ENCODE data around the gene AHCYL2. TPM values are rescaled to one million over a fixed set of nuclear protein-coding genes. Genes with fewer than 3 reads are reported as not detected.

AHCYL2 gene
- total RNA-seq, 1 experiment from 2014 or later: 17.0 TPM

GRCh38 chr7:129385116-129385515, 160.3 kb downstream of the AHCYL2 start:
- H3K4me2 ChIP-seq (ENCODE audit: low read length): no peak overlapping the region
- POLR2A ChIA-PET: no interaction called here
- no peaks in the 10 kb centered on the region for H3K79me2 ChIP-seq (ENCODE audit: insufficient read depth, low read length)
- H3K27me3 ChIP-seq (ENCODE audit: insufficient read depth, low read length): no peaks in the 10 kb centered on the region
- intact Hi-C loops (cut with micrococcal nuclease): no loop called here
- TF ChIP-seq EZH2 (IDR thresholded peaks at IDR 0.05) (no peak), POLR2A (IDR thresholded peaks at IDR 0.05; ENCODE audit: borderline replicate concordance, extremely low read depth, insufficient read depth, insufficient read length) (no peak), REST (IDR thresholded peaks at IDR 0.05; ENCODE audit: low read depth) (no peak), ELF1 (IDR thresholded peaks at IDR 0.05; ENCODE audit: borderline replicate concordance, low read depth) (no peak), EGR1 (IDR thresholded peaks at IDR 0.05; ENCODE audit: low read depth) (no peak), CTCF (IDR thresholded peaks at IDR 0.05 in 2 of 3, conservative IDR thresholded peaks at IDR 0.05 in 1 of 3; ENCODE audit: borderline replicate concordance in 1 of 3, insufficient read depth in 1 of 3, low read depth in 2 of 3, low read length in 2 of 3) (no peak), RAD21 (IDR thresholded peaks at IDR 0.05; ENCODE audit: low read depth) (no peak)
- TF ChIP-seq, protein P1, sequence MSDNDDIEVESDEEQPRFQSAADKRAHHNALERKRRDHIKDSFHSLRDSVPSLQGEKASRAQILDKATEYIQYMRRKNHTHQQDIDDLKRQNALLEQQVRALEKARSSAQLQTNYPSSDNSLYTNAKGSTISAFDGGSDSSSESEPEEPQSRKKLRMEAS (IDR thresholded peaks at IDR 0.05): no peak
- TF ChIP-seq, protein P2, sequence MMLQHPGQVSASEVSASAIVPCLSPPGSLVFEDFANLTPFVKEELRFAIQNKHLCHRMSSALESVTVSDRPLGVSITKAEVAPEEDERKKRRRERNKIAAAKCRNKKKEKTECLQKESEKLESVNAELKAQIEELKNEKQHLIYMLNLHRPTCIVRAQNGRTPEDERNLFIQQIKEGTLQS (IDR thresholded peaks at IDR 0.05): no peak
- H3K9ac ChIP-seq (ENCODE audit: low read length): no peak overlapping the region
- no peaks in the 10 kb centered on the region for H3K4me1 ChIP-seq (ENCODE audit: control insufficient read depth in 1 of 2, insufficient read depth in 2 of 2, low read length in 2 of 2)
- CTCF ChIA-PET: interaction anchor here (1.2 kb wide), 2 partner anchors 9 to 17 kb away, joined by 3 to 5 read pairs; no protein-coding TSS in a partner anchor
- H3K4me3 ChIP-seq (replicated peaks in 1 of 2; ENCODE audit: low read depth in 1 of 2, low read length in 2 of 2): no peak overlapping the region
- H2AFZ ChIP-seq (ENCODE audit: low read depth, low read length, poor library complexity, severe bottlenecking): no peak overlapping the region
- no peak overlapping the region for H3K27ac ChIP-seq (ENCODE audit: low read depth, low read length)
- no peaks in the 10 kb centered on the region for H3K36me3 ChIP-seq (ENCODE audit: control insufficient read depth in 1 of 2, insufficient read depth in 2 of 2, low read length in 2 of 2)
- no peaks in the 10 kb centered on the region for H4K20me1 ChIP-seq (ENCODE audit: insufficient read depth)
- RAD21 ChIA-PET (ENCODE audit: low non-redundant PET in 1 of 2, low total read pairs in 2 of 2, uncharacterized antibody in 2 of 2, unreplicated experiment in 2 of 2): no interaction called here
- BruUV-seq (replicated peaks): no TSS peak
- H3K9me2 ChIP-seq (ENCODE audit: insufficient read depth): no peaks in the 10 kb centered on the region
- DNase-seq (ENCODE audit: low read depth, low spot score) (no peak), ATAC-seq (no peak)
- no peaks in the 10 kb centered on the region for H3K9me3 ChIP-seq (ENCODE audit: control insufficient read depth in 1 of 2, insufficient read depth in 1 of 2, low read depth in 1 of 2, low read length in 2 of 2)

All from HCT116 (cell line).